ENCODE results near the gene C2orf68.
A peak's percentile ranks its signal among the peaks of the same experiment; 100 is the strongest.

C2orf68 gene

DNA sequence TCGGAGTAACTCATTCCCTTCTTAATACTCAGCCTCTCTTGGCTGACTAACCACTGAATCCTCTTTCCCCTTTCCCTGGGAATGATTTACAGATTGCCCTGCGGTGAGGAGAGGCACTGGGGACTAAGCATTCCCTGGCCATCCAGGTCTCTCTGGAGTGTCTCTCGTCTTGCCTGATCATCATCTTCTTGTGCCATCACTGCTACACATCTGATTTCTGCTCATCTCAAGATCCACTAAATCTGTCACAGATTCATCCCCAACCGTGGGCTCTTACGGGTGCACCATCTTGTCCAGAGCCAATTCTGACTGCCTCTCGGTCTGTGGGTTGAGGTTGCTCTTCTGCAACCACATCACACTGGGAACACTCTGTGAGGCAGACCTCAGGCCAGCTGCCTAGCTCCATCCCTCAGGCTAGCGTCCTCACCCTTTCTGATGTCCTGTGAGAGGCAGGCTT lies 44.1 kb upstream of the C2orf68 start:
- H3K4me3 ChIP-seq (ENCODE audit: low read depth, low read length) = no peak overlapping the region
- TF ChIP-seq, protein P1, sequence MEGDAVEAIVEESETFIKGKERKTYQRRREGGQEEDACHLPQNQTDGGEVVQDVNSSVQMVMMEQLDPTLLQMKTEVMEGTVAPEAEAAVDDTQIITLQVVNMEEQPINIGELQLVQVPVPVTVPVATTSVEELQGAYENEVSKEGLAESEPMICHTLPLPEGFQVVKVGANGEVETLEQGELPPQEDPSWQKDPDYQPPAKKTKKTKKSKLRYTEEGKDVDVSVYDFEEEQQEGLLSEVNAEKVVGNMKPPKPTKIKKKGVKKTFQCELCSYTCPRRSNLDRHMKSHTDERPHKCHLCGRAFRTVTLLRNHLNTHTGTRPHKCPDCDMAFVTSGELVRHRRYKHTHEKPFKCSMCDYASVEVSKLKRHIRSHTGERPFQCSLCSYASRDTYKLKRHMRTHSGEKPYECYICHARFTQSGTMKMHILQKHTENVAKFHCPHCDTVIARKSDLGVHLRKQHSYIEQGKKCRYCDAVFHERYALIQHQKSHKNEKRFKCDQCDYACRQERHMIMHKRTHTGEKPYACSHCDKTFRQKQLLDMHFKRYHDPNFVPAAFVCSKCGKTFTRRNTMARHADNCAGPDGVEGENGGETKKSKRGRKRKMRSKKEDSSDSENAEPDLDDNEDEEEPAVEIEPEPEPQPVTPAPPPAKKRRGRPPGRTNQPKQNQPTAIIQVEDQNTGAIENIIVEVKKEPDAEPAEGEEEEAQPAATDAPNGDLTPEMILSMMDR (IDR thresholded peaks at IDR 0.05; ENCODE audit: low read depth, low read length) = no peak

DNA sequence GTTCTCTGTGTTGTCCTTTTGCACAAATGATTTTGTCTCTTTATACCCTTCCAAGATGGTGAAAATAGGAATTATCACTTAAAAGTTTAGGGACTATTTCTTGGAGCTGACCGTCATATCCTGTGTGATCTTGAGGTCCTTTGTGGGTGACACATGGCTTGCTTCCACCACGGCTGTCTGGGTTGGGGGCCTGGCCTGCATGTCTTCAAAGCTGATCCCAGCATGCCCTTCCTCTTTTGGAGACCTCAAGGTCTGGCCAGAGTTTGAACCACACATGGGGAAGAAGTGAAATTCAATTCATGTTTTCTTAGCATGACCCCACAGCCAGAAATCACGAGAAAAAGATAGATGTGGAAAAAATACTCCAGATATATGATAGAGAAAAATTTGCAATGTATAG lies 42.1 kb upstream of the C2orf68 start:
- H3K4me3 ChIP-seq (ENCODE audit: low read depth, low read length) = no peak overlapping the region
- TF ChIP-seq, protein P1 (IDR thresholded peaks at IDR 0.05; ENCODE audit: low read depth, low read length) = no peak

DNA sequence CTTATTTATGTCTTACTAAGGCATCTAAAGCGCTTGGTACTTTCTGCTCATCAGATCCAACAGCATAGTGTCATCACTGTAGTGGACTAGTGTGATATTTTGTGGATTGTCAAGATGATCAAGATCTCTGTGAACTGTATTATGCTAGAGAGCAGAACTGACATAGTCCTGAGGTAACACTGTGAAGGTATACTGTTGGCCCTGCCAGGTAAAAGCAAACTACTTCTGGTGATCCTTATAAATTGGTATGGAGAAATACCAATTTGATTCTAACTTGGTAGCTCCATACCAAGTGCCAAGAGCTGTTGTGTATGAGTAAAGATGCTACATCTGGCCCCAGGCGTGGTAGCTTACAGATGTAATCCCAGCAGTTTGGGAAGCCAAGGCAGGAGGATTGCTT lies 40.2 kb upstream of the C2orf68 start:
- TF ChIP-seq, protein P1 (IDR thresholded peaks at IDR 0.05; ENCODE audit: low read depth, low read length) = no peak
- no peak overlapping the region for H3K4me3 ChIP-seq (ENCODE audit: low read depth, low read length)

DNA sequence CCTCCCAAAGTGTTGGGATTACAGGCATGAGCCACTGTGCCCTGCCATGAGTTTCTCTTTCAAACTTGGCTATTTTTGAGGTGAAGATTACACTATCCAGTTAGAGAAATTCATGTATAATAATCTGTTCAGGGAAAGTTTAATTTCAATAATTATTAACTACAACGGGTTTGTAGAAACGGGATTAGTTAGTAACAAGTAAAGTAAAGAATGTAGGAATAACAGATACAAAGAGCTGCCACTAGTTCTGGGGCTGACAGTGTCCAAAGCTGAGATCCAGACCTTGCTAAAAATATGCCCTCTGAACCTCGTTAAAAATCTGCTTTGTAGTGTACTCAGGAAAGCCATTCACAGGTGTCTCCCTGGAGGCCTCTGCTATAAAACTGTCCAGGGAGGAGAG lies 39.2 kb upstream of the C2orf68 start:
- TF ChIP-seq, protein P1 (IDR thresholded peaks at IDR 0.05; ENCODE audit: low read depth, low read length) = no peak
- no peak overlapping the region for H3K4me3 ChIP-seq (ENCODE audit: low read depth, low read length)

DNA sequence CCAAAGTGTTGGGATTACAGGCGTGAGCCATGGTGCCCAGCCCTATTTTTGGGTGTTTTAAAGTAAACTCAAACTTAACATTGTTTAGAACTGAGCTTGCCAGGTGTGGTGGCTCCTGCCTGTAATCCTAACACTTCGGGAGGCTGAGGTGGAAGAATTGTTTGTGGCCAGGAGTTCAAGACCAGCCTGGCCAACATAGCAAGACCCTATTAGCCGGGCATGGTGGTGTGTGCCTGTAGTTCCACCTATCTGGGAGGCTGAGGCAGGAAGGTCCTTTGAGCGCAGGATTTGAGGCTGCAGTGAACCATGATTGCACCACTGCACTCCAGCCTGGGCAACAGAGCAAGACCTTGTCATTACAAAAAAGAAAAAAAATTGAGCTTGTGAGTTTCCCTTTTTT lies 38.6 kb upstream of the C2orf68 start:
- TF ChIP-seq, protein P1 (IDR thresholded peaks at IDR 0.05; ENCODE audit: low read depth, low read length) = no peak
- H3K4me3 ChIP-seq (ENCODE audit: low read depth, low read length) = no peak overlapping the region

DNA sequence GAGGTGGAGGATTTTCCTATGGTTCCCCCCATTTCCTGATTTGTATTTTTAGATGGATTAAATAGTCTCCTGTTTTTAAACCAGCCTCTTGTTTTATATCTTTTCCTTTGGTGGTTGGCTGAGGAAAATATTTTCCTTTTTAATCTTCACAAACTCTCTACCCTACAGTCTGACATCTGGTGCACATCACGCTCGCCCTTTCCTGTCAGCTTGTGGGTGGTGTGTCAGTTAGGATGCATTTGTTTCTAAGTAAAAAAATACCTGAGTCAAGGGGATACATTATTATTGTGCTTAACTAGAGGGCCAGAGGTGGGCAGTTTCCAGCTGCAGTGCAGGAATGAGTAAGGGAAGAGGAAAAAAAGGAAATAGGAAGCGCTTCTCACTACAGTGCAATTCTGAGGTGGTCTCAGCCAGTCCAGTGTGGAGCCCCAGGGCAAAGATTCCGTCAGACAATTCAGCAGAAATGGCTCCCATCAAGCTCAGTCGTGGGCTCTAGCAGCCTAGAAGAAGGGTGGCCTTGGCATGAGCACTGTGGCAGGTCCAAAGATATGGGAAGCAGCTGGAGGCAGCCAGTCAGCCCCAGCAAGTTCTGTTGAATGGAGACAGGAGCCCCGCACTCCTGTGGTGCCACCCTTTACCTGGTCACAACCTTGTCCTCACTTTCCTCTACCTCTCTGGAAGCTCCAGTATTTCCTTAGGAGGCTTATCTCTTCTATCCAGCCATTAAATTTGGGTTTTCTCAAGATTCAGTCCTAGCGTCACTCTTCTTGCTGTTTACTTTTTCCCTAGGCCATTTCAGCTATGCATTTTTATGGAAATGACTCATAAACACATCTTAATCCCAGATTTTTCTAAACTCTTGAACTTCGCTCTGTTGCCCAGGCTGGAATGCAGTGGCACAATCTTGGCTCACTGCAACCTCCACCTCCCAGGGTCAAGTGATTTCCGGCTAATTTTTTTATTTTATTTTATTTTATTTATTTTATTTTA lies 37.6 kb upstream of the C2orf68 start:
- TF ChIP-seq, protein P1 (IDR thresholded peaks at IDR 0.05; ENCODE audit: low read depth, low read length) = no peak
- no peak overlapping the region for H3K4me3 ChIP-seq (ENCODE audit: low read depth, low read length)

DNA sequence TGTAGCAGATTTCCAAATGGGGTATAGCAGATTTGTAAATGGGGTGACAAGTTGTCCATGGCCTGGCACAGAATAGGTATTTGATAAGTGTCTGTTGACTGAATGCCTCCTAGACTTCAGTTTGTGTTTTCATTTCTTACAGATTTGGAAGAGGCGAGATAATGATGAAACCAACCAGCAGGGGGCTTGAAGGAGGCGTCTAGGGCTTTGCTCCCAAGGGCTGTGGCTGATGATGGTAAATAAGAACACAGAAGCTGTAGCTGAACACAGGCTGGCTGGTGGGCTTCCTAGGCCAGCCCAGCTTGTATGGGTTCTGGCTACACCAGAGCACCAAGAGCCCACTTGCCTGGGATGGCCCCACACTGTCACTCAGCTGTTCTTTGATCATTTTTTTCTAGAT lies 36.8 kb upstream of the C2orf68 start:
- no peak overlapping the region for H3K4me3 ChIP-seq (ENCODE audit: low read depth, low read length)
- TF ChIP-seq, protein P1 (IDR thresholded peaks at IDR 0.05; ENCODE audit: low read depth, low read length) = peak; percentile 42; the same call in 1 of the 2 replicates
